Stimulated activated CD8-positive, alpha-beta memory T cell treated with anti-CD3 and anti-CD28 coated beads, Interleukin-4, amount 100 ng/mL, for 4 hours (primary cell): ENCODE measurements around the gene IP6K1.
"Not testable (repeated sequence)": the region's sequence is repeated elsewhere in the genome, so short reads cannot be mapped to it uniquely, and the experiment has no call there.

ENCODE experiments used
- DNase-seq, 2 donors: peaks; one replicate each; pipeline ENCODE4 v3.0.0-alpha.2; 2020; ENCODE audit warnings: low read depth in 2 of 2, low spot score in 1 of 2

Gene IP6K1

DNA sequence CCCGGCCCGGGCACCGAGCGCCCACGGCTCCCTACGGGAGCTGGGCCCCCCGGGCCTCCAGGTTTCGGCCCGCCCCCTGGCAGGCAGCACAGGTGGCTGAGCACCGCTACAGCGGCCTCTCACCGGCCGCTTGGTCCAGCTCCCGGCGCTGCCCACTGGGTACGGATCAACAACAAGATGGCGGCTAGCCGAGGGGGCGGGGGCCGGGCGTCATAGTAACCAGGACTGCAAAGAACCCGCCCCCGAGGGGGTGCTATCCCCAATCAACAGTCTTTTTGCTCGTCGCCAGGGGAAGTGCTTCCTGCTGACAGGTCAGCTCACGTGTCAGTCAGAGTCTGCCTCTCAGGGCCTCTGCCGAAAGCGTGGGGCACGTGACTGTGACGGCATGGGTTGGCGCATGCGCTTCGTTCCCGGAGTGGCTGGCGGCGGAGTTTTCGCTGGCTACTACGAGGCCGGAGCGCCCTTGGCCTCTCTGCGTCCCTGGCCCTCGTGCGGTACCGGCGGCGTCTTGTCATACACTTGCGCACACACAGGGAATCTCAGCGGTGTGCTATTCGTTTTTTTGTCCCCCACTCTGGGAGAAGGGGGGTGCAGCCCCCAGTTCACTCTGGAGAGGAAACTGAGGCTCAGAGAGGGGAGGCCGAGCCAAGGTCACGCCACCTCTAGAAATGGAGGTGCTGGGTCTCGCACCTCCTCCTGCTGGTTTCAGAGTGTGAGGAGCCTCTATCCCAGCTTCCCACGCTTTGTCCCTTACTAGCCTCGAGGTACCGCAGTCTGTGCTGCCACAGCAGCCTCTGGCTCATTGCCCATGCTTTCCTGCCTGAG lies at the start of gene IP6K1:
Gene IP6K1, minus strand, starts transcription at position 186 of the 825 bp plus-strand sequence. CDS start 38,502 bp downstream, outside the sequence.
- DNase-seq, result peak; percentile 98 to 100

GRCh38 chr3:49831341-49831740 lies 45.0 kb upstream of the IP6K1 start:
- no peak for DNase-seq

- DNase-seq, result no peak
Observed at GRCh38 chr3:49826016-49826415, 39.7 kb upstream of the IP6K1 start.

DNA sequence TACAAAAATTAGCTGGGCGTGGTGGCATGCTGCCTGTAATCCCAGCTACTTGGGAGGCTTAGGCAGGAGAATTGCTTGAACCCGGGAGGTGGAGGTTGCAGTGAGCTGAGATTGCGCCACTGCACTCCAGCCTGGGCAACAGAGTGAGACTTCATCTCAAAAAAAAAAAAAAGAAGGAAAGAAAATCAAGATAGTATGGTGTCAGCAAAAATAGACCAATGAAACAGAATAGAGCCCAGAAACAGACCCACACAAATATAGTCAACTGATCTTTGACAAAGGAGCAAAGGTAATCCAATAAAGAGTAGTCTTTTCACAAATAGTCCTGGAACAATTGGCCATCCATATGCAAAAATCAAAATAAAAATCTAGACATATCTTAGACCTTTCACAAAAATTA lies 36.8 kb upstream of the IP6K1 start:
- not testable (repeated sequence) for DNase-seq

GRCh38 chr3:49813497-49814174 lies 27.3 kb upstream of the IP6K1 start, which contains the start of gene UBA7:
UBA7 (minus strand) TSS chr3:49813953; CDS start chr3:49813787, 166 bp downstream.
- no peak for DNase-seq

DNA sequence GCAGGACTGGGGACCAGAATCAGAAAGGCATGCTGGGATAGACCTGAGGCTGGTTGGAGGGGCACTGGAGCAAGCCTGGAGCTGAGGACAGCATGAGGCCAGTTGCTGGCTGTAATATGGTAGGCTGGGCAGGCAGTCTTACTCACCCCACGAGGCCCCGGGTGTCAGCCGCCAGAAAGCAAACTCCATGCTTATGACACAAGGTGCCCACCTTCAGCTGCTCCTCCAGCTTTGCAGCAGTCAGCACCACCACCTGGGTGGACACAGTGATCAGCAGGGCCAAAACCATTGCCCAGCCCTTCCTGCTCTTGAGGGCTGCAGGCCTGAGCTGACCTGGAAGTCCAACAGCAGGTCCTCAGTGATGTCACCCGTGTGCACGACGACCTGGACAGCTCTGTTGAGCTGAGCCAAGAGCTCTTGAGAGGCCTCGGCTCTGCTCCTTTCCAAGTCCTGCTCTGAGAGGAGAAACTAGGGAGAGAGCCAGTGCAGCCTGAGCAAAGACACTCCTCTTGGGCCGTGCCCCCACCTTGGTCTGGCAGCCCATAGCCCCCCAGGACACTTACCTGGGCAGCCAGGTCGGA lies 26.7 kb upstream of the IP6K1 start:
- no peak for DNase-seq

GRCh38 chr3:49807431-49808114 lies 21.2 kb upstream of the IP6K1 start:
- DNase-seq, result no peak

GRCh38 chr3:49806850-49807249 lies 20.5 kb upstream of the IP6K1 start:
- no peak for DNase-seq

- no peak for DNase-seq
Observed at GRCh38 chr3:49805897-49806701, 19.8 kb upstream of the IP6K1 start.

DNA sequence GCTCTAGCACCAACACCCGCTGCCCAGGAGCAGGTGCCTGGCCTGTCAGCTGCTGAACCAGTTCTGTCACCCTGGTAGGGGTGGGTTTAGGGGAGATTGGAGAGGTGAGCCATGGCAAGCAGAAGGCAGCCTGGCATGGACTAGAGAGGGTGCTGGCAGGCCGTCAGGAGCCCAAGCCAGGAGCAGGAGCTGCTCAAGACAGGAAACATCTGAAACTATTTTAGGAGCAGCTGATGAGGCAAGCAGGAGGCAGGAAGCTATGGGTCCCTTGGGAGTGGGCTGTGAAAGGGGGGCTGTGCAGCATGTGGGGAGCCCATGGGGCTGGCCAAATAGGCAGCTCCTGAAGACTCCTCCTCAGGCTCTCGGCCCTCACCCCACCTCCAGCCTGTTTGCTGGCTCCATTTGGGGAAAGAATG lies 19.0 kb upstream of the IP6K1 start:
- no peak for DNase-seq

- no peak for DNase-seq
Observed at GRCh38 chr3:49804141-49805041, 18.0 kb upstream of the IP6K1 start.

DNA sequence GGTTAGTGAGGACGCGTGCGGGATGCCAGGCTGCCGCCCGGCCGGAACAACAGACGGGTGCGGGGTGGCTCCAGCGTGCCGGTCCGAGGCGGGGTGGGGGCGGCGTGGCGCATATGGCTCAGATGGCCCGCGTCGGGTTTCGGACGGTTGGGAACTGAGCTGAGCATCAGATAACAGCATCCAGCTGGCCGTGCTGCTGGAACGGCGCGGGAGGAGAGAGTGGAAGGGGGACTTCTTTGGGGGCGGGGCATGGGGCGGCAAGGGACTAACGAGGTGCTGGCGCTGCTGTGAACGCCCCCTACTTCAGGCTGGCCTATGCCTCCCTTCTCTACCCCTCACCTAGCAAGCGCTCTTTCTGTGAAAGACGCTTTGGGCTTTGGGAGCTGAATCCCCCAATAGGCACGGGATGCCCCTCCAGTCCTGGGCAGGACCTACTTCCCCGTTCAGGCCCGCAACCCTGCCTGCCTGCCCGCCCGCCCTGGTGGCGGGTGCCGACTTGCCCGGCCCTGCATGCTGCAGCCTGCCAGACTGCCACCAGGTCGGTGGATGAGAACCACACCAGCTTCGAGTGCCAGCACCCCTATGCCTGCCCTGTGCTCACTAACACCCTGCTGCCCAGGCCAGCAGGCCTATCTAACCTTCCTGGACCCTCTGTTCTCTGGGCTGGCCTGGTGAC lies 17.3 kb upstream of the IP6K1 start:
- DNase-seq, result no peak

- peak; percentile 69 to 73 for DNase-seq
Observed at GRCh38 chr3:49802719-49803464, 16.6 kb upstream of the IP6K1 start, which contains the start of gene INKA1. INKA1 (plus strand) TSS chr3:49803261; CDS start chr3:49803393, 132 bp downstream.

- DNase-seq, result no peak
Observed at GRCh38 chr3:49801160-49801559, 14.8 kb upstream of the IP6K1 start.

DNA sequence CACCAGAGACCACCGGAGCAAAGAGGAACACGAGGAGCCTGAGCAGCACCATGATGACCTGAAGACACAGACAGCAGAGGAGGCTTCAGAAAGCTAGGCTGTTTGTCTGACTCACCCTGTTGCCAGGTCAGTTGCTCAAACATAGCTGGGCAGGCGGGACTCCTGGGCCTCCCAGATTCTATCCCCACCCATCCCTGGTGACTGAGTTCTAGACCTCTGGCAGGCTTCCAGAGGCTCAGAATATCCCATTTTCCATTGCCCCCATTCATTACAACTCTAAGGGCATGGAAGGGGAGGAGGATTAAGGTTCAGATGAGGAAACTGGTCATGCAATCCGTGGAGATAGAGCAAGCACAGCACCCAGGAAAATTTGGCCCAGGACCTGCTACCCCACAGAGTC lies 13.4 kb upstream of the IP6K1 start, which contains the start of gene CDHR4:
Gene CDHR4, minus strand, starts transcription at position 113 of the 400 bp plus-strand sequence. Its CDS starts 61 bp downstream, at position 52.
- no peak for DNase-seq

- no peak for DNase-seq
Observed at GRCh38 chr3:49799105-49799504, 12.8 kb upstream of the IP6K1 start.

DNA sequence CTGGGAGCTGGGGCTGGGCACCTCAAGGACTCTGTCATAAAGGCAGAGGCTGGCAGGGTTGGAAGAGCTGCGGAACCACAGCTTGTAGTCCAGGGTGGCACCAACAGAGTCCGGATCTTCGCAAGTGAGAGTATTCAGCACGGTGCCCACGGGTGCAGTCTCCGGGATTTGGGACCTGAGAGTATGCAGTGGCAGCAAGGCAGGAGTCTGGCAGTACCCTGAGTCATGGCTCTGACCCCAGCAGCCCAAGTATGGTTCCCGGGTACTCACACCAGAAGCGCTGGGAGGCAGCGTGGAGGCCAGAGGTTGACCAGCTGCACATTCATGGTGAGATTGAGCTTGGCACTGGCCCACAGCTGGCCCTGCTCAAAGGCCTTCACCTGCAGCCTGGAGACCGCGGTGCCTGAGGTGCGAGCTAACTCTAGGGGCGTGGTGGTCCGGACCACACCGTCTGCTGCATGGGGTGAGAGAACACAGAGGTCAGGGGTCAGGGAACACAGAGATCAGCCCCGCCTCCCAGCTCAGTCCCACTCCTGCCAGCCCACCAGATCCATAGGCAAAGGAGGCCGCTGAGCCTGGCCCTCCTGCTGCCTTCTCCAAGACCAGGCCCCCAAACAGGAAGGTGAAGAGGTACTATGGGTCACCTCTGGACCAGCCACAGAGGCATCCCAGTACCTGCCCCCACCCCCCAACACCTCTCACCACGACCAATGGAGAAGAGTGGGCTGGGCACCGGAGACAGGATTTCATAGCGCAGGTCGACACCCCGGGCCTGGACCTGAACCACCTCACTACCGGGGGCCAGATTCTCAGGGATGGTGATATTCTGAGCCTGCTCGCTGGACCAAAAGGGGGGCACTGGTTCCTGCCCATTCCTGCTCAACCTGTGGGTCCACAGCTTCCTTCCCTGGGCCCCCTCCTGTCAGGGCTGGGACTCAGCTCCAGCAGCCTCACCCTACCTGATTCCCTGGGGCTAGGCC lies 8.9 kb upstream of the IP6K1 start:
- DNase-seq, result no peak
